ENCODE measurements around the gene LEMD1. TPM values are rescaled to one million over a fixed set of nuclear protein-coding genes. Genes with fewer than 3 reads are reported as not detected.

Gene LEMD1
- total RNA-seq, 1 experiment from 2014 or later: not detected

DNA sequence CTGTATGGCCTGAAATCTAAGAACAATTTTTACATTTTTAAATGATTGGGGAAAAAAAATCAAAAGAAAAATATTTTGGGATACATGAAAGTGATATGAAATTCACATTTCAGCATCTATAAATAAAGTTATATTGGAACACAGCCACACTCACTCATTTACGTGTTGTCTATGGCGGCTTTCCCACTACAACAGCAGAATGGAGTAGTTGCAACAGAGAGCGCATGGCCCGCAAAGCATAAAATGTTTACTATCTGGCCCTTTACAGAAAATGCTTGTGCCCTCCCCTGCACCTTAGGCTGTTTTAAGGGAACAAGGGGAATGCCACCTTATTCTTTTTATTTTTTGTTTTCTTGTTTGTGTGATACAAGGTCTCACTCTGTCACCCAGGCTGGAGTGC is 68.7 kb downstream of the LEMD1 start:
- ATAC-seq (no peak), DNase-seq (ENCODE audit: low read depth, low spot score) (no peak)
- ChIA-PET CTCF (interaction anchor here (1.5 to 2.3 kb wide), 3 partner anchors 55 to 171 kb away, joined by 3 to 37 read pairs (median 29); no protein-coding TSS in a partner anchor), POLR2A (interaction anchor here (0.6 kb wide), 1 partner anchor 13 kb away, joined by 3 read pairs; no protein-coding TSS in a partner anchor)
- TF ChIP-seq, protein P1, sequence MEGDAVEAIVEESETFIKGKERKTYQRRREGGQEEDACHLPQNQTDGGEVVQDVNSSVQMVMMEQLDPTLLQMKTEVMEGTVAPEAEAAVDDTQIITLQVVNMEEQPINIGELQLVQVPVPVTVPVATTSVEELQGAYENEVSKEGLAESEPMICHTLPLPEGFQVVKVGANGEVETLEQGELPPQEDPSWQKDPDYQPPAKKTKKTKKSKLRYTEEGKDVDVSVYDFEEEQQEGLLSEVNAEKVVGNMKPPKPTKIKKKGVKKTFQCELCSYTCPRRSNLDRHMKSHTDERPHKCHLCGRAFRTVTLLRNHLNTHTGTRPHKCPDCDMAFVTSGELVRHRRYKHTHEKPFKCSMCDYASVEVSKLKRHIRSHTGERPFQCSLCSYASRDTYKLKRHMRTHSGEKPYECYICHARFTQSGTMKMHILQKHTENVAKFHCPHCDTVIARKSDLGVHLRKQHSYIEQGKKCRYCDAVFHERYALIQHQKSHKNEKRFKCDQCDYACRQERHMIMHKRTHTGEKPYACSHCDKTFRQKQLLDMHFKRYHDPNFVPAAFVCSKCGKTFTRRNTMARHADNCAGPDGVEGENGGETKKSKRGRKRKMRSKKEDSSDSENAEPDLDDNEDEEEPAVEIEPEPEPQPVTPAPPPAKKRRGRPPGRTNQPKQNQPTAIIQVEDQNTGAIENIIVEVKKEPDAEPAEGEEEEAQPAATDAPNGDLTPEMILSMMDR (IDR thresholded peaks at IDR 0.05): no peak
- TF ChIP-seq TCF7L2 (IDR thresholded peaks at IDR 0.05; ENCODE audit: low read depth, low read length) (no peak), SIN3A (IDR thresholded peaks at IDR 0.05; ENCODE audit: borderline replicate concordance, insufficient read depth, low read depth, low read length) (no peak), POLR2AphosphoS5 (IDR thresholded peaks at IDR 0.05; ENCODE audit: low read depth, low read length) (no peak)
- TF ChIP-seq, protein P2, sequence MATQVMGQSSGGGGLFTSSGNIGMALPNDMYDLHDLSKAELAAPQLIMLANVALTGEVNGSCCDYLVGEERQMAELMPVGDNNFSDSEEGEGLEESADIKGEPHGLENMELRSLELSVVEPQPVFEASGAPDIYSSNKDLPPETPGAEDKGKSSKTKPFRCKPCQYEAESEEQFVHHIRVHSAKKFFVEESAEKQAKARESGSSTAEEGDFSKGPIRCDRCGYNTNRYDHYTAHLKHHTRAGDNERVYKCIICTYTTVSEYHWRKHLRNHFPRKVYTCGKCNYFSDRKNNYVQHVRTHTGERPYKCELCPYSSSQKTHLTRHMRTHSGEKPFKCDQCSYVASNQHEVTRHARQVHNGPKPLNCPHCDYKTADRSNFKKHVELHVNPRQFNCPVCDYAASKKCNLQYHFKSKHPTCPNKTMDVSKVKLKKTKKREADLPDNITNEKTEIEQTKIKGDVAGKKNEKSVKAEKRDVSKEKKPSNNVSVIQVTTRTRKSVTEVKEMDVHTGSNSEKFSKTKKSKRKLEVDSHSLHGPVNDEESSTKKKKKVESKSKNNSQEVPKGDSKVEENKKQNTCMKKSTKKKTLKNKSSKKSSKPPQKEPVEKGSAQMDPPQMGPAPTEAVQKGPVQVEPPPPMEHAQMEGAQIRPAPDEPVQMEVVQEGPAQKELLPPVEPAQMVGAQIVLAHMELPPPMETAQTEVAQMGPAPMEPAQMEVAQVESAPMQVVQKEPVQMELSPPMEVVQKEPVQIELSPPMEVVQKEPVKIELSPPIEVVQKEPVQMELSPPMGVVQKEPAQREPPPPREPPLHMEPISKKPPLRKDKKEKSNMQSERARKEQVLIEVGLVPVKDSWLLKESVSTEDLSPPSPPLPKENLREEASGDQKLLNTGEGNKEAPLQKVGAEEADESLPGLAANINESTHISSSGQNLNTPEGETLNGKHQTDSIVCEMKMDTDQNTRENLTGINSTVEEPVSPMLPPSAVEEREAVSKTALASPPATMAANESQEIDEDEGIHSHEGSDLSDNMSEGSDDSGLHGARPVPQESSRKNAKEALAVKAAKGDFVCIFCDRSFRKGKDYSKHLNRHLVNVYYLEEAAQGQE (IDR thresholded peaks at IDR 0.05; ENCODE audit: insufficient read depth in 1 of 2, low read depth in 2 of 2, low read length in 1 of 2): no peak
- in situ Hi-C loops (cut with HindIII; ENCODE audit: low pct_unique_long_range_greater_than_20kb, low sequenced_read_pairs) (no loop called here), intact Hi-C loops (cut with micrococcal nuclease; ENCODE audit: unreplicated experiment) (no loop called here)
- Histone ChIP-seq H3K36me3 (ENCODE audit: control insufficient read depth, insufficient read depth, low read length) (no peaks in the 10 kb centered on the region), H3K9me3 (ENCODE audit: control insufficient read depth, insufficient read depth, low read depth, low read length) (no peaks in the 10 kb centered on the region), H3K4me3 (ENCODE audit: low read depth in 2 of 2, low read length in 2 of 2) (no peak overlapping the region), H3K27me3 (ENCODE audit: control insufficient read depth, insufficient read depth, low read length) (no peaks in the 10 kb centered on the region), H3K27ac (ENCODE audit: low read length) (no peak overlapping the region), H3K4me1 (ENCODE audit: control insufficient read depth, insufficient read depth, low read length) (no peaks in the 10 kb centered on the region)
- no TSS peak for BruUV-seq (replicated peaks)

DNA sequence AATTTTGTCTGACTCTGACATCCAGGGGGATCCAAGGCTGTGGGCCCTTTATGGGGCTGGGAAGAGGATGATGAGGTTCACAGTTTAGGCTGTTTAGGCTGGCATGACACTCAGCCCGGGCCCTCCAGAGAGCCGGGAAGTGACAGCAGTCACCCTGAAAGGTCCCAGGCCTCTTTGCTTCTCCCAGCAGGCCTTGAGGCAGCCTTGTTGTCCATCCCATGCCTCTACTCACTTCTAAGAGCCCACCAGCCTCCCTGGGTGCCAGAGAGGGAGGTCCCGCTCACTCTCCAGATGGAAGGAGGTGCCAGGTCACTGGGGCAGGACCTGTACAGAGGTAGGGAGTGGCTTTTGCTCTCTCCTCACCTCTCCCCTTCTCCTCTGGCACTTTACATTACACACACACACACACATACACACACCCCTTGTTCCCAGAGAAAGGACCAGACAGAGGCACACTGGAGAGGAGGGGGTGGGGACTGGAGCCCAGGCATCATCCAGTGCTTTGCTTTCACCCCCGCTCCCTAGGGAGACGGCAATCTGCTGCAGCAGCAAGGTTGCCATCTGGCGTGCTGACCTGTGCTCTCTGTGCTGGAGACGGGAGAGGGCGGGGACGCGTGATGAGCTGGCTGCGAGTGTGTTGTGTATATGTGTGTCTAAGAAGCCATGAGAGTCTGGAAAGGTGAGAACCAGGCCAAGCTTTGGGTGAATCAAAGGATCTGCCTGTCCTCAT is 69.7 kb downstream of the LEMD1 start:
- TF ChIP-seq SIN3A (IDR thresholded peaks at IDR 0.05; ENCODE audit: borderline replicate concordance, insufficient read depth, low read depth, low read length) (no peak), TCF7L2 (IDR thresholded peaks at IDR 0.05; ENCODE audit: low read depth, low read length) (no peak)
- Histone ChIP-seq H3K27ac (ENCODE audit: low read length) (no peak overlapping the region), H3K36me3 (ENCODE audit: control insufficient read depth, insufficient read depth, low read length) (no peaks in the 10 kb centered on the region), H3K27me3 (ENCODE audit: control insufficient read depth, insufficient read depth, low read length) (0 out of 2 replicates have a peak, but pooled peaks cover under 1% of the 10 kb centered on the region), H3K4me3 (ENCODE audit: low read depth in 2 of 2, low read length in 2 of 2) (no peak overlapping the region), H3K9me3 (ENCODE audit: control insufficient read depth, insufficient read depth, low read depth, low read length) (no peaks in the 10 kb centered on the region), H3K4me1 (ENCODE audit: control insufficient read depth, insufficient read depth, low read length) (no peaks in the 10 kb centered on the region)
- in situ Hi-C loops (cut with HindIII; ENCODE audit: low pct_unique_long_range_greater_than_20kb, low sequenced_read_pairs) (no loop called here), intact Hi-C loops (cut with micrococcal nuclease; ENCODE audit: unreplicated experiment) (no loop called here)
- POLR2A ChIA-PET: no interaction called here
- DNase-seq (ENCODE audit: low read depth, low spot score) (no peak), ATAC-seq (0 out of 2 replicates have a peak, but pooled peaks have one; percentile 49)
- CTCF ChIA-PET: interaction anchor here (0.5 to 0.8 kb wide), 2 partner anchors 168 to 173 kb away, joined by 3 to 4 read pairs; no protein-coding TSS in a partner anchor
- no TSS peak for BruUV-seq (replicated peaks)
